K562 (cell line): Measurements from ENCODE around the gene RALGPS1. TPM values are rescaled to one million over a fixed set of nuclear protein-coding genes. Genes with fewer than 3 reads are reported as not detected.

Experiments
- ATAC-seq: fragments of 200-7000 bp; cut with Tn5 transposase; 3 replicates; pipeline ENCODE4 v1.9.1; 2020; ENCODE audit warnings: moderate library complexity
- BruUV-seq: library from RNA; stranded (reverse); fragments of 400-500 nt; replicated peaks from 2 replicates; lab custom pipeline; 2021; lab: Mats Ljungman, UMichigan
- CTCF ChIA-PET: fragments of 300-600 bp; formaldehyde crosslinking; extraction: SDS; loops from one replicate; lab custom pipeline; 2021; ENCODE audit warnings: low intra/inter-chr PET ratio; lab: Yijun Ruan, JAX
- POLR2A ChIA-PET: fragments of 300-600, 350-650 bp; sonication (Branson Sonifier 250); formaldehyde crosslinking; extraction: SDS; loops from one replicate; lab custom pipeline; 2021; ENCODE audit warnings: antibody characterized with exemption, inconsistent platforms; lab: Yijun Ruan, JAX
- DNase-seq, 4 experiments: peaks; one replicate each; pipeline versions ENCODE4 v3.0.0 to v3.0.0-alpha.2; 2011 to 2018; ENCODE audit warnings: low spot score in 3 of 4, mixed read lengths in 3 of 4; ENCODE audit errors: extremely low read depth in 1 of 4
- FAIRE-seq: peaks from 2 replicates; lab custom pipeline; 2011; peaks lifted over from hg19 to GRCh38; lab: Jason Lieb, UNC
- H2AFZ ChIP-seq: 2 replicates; pipeline ENCODE4 v1.6.0; 2011; ENCODE audit warnings: low read depth, low read length, control low read depth, inconsistent platforms
- H3K27ac ChIP-seq: fragments of 200-600 bp; 3 replicates; pipeline ENCODE4 v1.8.0; 2011; ENCODE audit warnings: low read depth, mild to moderate bottlenecking, control low read depth, inconsistent platforms, low read length, moderate library complexity, mixed read lengths; ENCODE audit errors: extremely low read depth
- H3K27me3 ChIP-seq, 2 experiments: fragments of 300-600 bp in 1 of 2; 2 replicates in 1 of 2; 3 replicates in 1 of 2; pipeline versions ENCODE4 v1.6.0 to v1.8.0; 2011; ENCODE audit warnings: inconsistent platforms in 2 of 2, low read length in 2 of 2, mild to moderate bottlenecking in 1 of 2, mixed read lengths in 1 of 2, moderate library complexity in 1 of 2; ENCODE audit not compliant: control insufficient read depth in 2 of 2, insufficient read depth in 2 of 2
- H3K36me3 ChIP-seq: fragments of 300-600 bp; 3 replicates; pipeline ENCODE4 v1.8.0; 2011; ENCODE audit warnings: mild to moderate bottlenecking, low read length, inconsistent platforms; ENCODE audit not compliant: control insufficient read depth, insufficient read depth
- H3K4me1 ChIP-seq, 2 experiments: fragments of 200-600 bp in 1 of 2; replicated peaks in 1 of 2; 2 replicates in 1 of 2; 3 replicates in 1 of 2; pipeline versions ENCODE4 v1.5.1 to v1.8.0; 2011; ENCODE audit warnings: inconsistent platforms in 2 of 2, low read length in 2 of 2, mild to moderate bottlenecking in 1 of 2, mixed read lengths in 1 of 2, moderate library complexity in 1 of 2; ENCODE audit not compliant: control insufficient read depth in 2 of 2, insufficient read depth in 2 of 2
- H3K4me2 ChIP-seq: 2 replicates; pipeline ENCODE4 v1.6.1; 2011; ENCODE audit warnings: low read length, control low read depth, inconsistent platforms, mixed read lengths; ENCODE audit not compliant: insufficient read depth
- H3K4me3 ChIP-seq: fragments of 200-600 bp; sonication (generic), shearing (Covaris generic); 2 replicates; pipeline ENCODE4 v1.5.1; 2016; ENCODE audit warnings: control low read depth, inconsistent platforms
- H3K79me2 ChIP-seq: fragments of 200-600 bp; 3 replicates; pipeline ENCODE4 v1.8.0; 2011; ENCODE audit warnings: low read length, inconsistent platforms; ENCODE audit not compliant: control insufficient read depth, insufficient read depth
- H3K9ac ChIP-seq, 2 experiments: 2 replicates each; pipeline versions ENCODE4 v1.6.0 to v1.6.1; 2011; ENCODE audit warnings: low read depth in 2 of 2, low read length in 2 of 2, control low read depth in 1 of 2, inconsistent platforms in 1 of 2, mild to moderate bottlenecking in 1 of 2, mixed read lengths in 1 of 2; ENCODE audit not compliant: insufficient read depth in 1 of 2
- H3K9me1 ChIP-seq: one replicate; pipeline ENCODE4 v1.6.0; 2011; ENCODE audit warnings: inconsistent platforms, mild to moderate bottlenecking, low read length, moderate library complexity; ENCODE audit not compliant: control insufficient read depth, insufficient read depth
- H3K9me3 ChIP-seq: replicated peaks from 2 replicates; pipeline ENCODE4 v1.5.1; 2011; ENCODE audit warnings: low read depth, low read length, inconsistent platforms; ENCODE audit not compliant: control insufficient read depth, insufficient read depth
- H4K20me1 ChIP-seq: replicated peaks from 2 replicates; pipeline ENCODE4 v1.6.1; 2011; ENCODE audit warnings: low read length, inconsistent platforms, mixed read lengths; ENCODE audit not compliant: control insufficient read depth, insufficient read depth
- CAMTA2 ChIP-seq: fragments of 250-450 bp; sonication (Bioruptor Pico); conservative IDR thresholded peaks from 2 replicates; pipeline ENCODE4 v1.5.1; 2022
- WHSC1 ChIP-seq: IDR thresholded peaks from one replicate; pipeline ENCODE4 v1.6.1; 2012; ENCODE audit warnings: low read length, control low read depth, inconsistent platforms
- WGBS: fragments of 100-300 bp; shearing (Covaris generic); methylation state at CpG from one replicate; pipeline ENCODE4 v1.1.6; 2016; ENCODE audit warnings: low coverage, mixed read lengths; ENCODE audit not compliant: insufficient coverage; ENCODE audit errors: missing lambda C conversion rate; 5-methylcytosine and 5-hydroxymethylcytosine counted together
- in situ Hi-C: fragments of 300-500 bp; cut with MboI; formaldehyde crosslinking; loops from 4 replicates; pipeline ENCODE4 v1.15.0; 2018; ENCODE audit warnings: inconsistent platforms, mixed read lengths
- intact Hi-C: fragments of 100-400 bp; cut with micrococcal nuclease; formaldehyde crosslinking; loops from 2 replicates; pipeline ENCODE4 v1.14.2; 2022
- polyA plus RNA-seq, 8 experiments: library from polyadenylated mRNA; depleted of rRNA in 4 of 8; stranded (reverse) in 5 of 8; unstranded in 3 of 8; fragments of >200 nt; fragmentation: Nextera tagmentation in 2 of 8; fragmentation: Illumina TruSeq in 1 of 8; extraction: Ambion mirVana in 2 of 8; extraction: Trizol in 1 of 8; gene quantifications; 2 replicates each; pipeline versions ENCODE4 v1.2.1 to v1.2.3, GENCODE V29; 2011 to 2014; ENCODE audit warnings: inconsistent platforms in 1 of 8, missing spikeins in 1 of 8
- total RNA-seq, 7 experiments: library from RNA; depleted of rRNA in 6 of 7; stranded (reverse); fragments of >200 nt in 6 of 7; fragmentation: Illumina TruSeq in 2 of 7; extraction: Trizol in 2 of 7; gene quantifications; 2 replicates each; pipeline versions ENCODE4 v1.2.1 to v1.2.3, GENCODE V29; 2011 to 2021; ENCODE audit warnings: low replicate concordance in 1 of 7
- TF ChIP-seq, protein P1 (sequence below): sonication (generic); formaldehyde crosslinking; IDR thresholded peaks from 2 replicates; pipeline ENCODE4 v1.9.0; 2022; ENCODE audit warnings: mild to moderate bottlenecking, missing genetic modification reagents
- TF ChIP-seq, protein P2 (sequence below): fragments of 450-650 bp; IDR thresholded peaks from 2 replicates; pipeline ENCODE4 v1.6.1; 2018; ENCODE audit not compliant: partially characterized antibody

Gene RALGPS1
- total and polyA plus RNA-seq, 9 of the 15 experiments (the other 6 are each of a cell fraction or from before 2014, with no cell fraction given) = 0.04 to 2.6 (median 1.5) TPM

DNA sequence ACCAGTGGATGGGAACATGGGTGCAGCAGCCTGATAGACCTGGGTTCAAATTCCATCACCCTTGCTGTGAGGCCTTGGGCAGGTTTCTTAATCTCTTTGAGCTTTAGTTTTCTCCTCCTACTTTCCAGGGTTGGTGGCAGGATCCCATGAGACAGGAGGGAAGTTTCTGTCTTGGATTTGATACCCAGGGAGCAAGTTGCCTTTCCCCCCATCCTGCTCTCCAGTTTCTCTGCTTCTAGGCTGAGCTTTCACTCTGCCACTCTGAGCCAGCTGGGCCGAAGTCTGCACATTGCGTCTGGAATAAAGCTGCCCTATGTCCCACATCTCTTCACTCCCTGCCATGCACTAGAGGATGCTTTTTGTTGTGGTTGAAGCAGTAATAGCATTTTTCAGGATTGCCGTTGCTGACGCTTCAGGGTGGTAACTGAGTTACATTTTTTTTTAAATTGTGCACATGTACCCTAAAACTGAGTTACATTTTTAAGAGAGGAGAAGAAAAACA, 248.3 kb downstream of the RALGPS1 start:
- POLR2A ChIA-PET = interaction anchor here (0.9 to 2.0 kb wide), 2 partner anchors 13 to 17 kb away, joined by 4 to 7 read pairs; no protein-coding TSS in a partner anchor
- H3K4me2 ChIP-seq = no peak overlapping the region

More for the DNA sequence above, 248.3 kb downstream of the RALGPS1 start:
- Histone ChIP-seq H3K9ac (no peak overlapping the region), H3K4me1 (peaks cover 10 to 16% of the 10 kb centered on the region in 2 experiments; a peak in 4 of 5 replicates), H3K9me1 (no peaks in the 10 kb centered on the region), H3K36me3 (no peaks in the 10 kb centered on the region), H3K27ac (no peak overlapping the region), H3K79me2 (no peaks in the 10 kb centered on the region), H3K4me3 (no peak overlapping the region), H4K20me1 (0 out of 2 replicates have a peak, but pooled peaks cover 3% of the 10 kb centered on the region), H2AFZ (no peak overlapping the region), H3K27me3 (no peaks in the 10 kb centered on the region), H3K9me3 (no peaks in the 10 kb centered on the region)
- no TSS peak for BruUV-seq
- CTCF ChIA-PET = no interaction called here
- no peak for DNase-seq
- intact Hi-C loops = no loop called here
- FAIRE-seq = no peak
- WGBS = 28% methylated on average over 4 of the region's 4 CpGs
- in situ Hi-C loops = no loop called here
- no peak for ATAC-seq
- TF ChIP-seq, protein P1, sequence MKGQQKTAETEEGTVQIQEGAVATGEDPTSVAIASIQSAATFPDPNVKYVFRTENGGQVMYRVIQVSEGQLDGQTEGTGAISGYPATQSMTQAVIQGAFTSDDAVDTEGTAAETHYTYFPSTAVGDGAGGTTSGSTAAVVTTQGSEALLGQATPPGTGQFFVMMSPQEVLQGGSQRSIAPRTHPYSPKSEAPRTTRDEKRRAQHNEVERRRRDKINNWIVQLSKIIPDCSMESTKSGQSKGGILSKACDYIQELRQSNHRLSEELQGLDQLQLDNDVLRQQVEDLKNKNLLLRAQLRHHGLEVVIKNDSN (CRISPR knock-in tag) = no peak
- TF ChIP-seq CAMTA2 (CRISPR knock-in tag) (no peak), WHSC1 (no peak)
- TF ChIP-seq, protein P2, sequence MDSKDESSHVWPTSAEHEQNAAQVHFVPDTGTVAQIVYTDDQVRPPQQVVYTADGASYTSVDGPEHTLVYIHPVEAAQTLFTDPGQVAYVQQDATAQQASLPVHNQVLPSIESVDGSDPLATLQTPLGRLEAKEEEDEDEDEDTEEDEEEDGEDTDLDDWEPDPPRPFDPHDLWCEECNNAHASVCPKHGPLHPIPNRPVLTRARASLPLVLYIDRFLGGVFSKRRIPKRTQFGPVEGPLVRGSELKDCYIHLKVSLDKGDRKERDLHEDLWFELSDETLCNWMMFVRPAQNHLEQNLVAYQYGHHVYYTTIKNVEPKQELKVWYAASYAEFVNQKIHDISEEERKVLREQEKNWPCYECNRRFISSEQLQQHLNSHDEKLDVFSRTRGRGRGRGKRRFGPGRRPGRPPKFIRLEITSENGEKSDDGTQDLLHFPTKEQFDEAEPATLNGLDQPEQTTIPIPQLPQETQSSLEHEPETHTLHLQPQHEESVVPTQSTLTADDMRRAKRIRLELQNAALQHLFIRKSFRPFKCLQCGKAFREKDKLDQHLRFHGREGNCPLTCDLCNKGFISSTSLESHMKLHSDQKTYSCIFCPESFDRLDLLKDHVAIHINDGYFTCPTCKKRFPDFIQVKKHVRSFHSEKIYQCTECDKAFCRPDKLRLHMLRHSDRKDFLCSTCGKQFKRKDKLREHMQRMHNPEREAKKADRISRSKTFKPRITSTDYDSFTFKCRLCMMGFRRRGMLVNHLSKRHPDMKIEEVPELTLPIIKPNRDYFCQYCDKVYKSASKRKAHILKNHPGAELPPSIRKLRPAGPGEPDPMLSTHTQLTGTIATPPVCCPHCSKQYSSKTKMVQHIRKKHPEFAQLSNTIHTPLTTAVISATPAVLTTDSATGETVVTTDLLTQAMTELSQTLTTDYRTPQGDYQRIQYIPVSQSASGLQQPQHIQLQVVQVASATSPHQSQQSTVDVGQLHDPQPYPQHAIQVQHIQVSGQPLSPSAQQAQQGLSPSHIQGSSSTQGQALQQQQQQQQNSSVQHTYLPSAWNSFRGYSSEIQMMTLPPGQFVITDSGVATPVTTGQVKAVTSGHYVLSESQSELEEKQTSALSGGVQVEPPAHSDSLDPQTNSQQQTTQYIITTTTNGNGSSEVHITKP = no peak
